Testis (tissue), 2 donors: ENCODE data around the gene COL21A1.

Experiments used
- POLR2A ChIP-seq: fragments of 450-650 bp; IDR thresholded peaks from one replicate; pipeline ENCODE4 v1.6.1; 2017; ENCODE audit warnings: antibody characterized with exemption, mild to moderate bottlenecking, moderate library complexity
- TF ChIP-seq, protein P1 (sequence below), 3 experiments: fragments of 450-650 bp in 2 of 3; fragments of 200-600 bp in 1 of 3; sonication (generic) in 1 of 3; IDR thresholded peaks; one replicate each; pipeline ENCODE4 v1.5.1; 2016 to 2019; ENCODE audit warnings: antibody characterized with exemption in 3 of 3, mild to moderate bottlenecking in 2 of 3, moderate library complexity in 1 of 3

- TF ChIP-seq, protein P1, sequence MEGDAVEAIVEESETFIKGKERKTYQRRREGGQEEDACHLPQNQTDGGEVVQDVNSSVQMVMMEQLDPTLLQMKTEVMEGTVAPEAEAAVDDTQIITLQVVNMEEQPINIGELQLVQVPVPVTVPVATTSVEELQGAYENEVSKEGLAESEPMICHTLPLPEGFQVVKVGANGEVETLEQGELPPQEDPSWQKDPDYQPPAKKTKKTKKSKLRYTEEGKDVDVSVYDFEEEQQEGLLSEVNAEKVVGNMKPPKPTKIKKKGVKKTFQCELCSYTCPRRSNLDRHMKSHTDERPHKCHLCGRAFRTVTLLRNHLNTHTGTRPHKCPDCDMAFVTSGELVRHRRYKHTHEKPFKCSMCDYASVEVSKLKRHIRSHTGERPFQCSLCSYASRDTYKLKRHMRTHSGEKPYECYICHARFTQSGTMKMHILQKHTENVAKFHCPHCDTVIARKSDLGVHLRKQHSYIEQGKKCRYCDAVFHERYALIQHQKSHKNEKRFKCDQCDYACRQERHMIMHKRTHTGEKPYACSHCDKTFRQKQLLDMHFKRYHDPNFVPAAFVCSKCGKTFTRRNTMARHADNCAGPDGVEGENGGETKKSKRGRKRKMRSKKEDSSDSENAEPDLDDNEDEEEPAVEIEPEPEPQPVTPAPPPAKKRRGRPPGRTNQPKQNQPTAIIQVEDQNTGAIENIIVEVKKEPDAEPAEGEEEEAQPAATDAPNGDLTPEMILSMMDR (IDR thresholded peaks at IDR 0.05) = no peak
- no peak for TF ChIP-seq POLR2A
Observed at GRCh38 chr6:56043076-56043475, 204.3 kb downstream of the COL21A1 start.
